SK-N-SH treated with all-trans-retinoic acid at 6 μM for 48 hours (cell line): Measurements from ENCODE around the gene CCDC178.

Experiments used
- ATAC-seq: fragments of 200-7000 bp; cut with Tn5 transposase; 3 replicates; pipeline ENCODE4 v1.9.1; 2020; ENCODE audit warnings: mild to moderate bottlenecking, moderate library complexity
- ARNTL ChIP-seq: fragments of 450-650 bp; formaldehyde crosslinking; IDR thresholded peaks from 2 replicates; pipeline ENCODE4 v1.5.0; 2020; ENCODE audit warnings: low read depth, mild to moderate bottlenecking, moderate library complexity, borderline replicate concordance
- BACH2 ChIP-seq: fragments of 250-450 bp; sonication (Bioruptor Pico); IDR thresholded peaks from 2 replicates; pipeline ENCODE4 v1.9.0; 2021; ENCODE audit warnings: mild to moderate bottlenecking, borderline replicate concordance
- CSDC2 ChIP-seq: fragments of 250-450 bp; sonication (Bioruptor Pico); IDR thresholded peaks from 2 replicates; pipeline ENCODE4 v1.5.0; 2020; ENCODE audit warnings: mild to moderate bottlenecking, moderate library complexity
- CSRNP3 ChIP-seq: fragments of 250-450 bp; sonication (Bioruptor Pico); IDR thresholded peaks from 2 replicates; pipeline ENCODE4 v1.5.1; 2021; ENCODE audit warnings: mild to moderate bottlenecking, moderate library complexity
- ESRRG ChIP-seq: fragments of 250-450 bp; sonication (Bioruptor Pico); IDR thresholded peaks from 2 replicates; pipeline ENCODE4 v1.6.1; 2021; ENCODE audit warnings: mild to moderate bottlenecking
- GLIS3 ChIP-seq: fragments of 250-450 bp; sonication (Bioruptor Pico); IDR thresholded peaks from 2 replicates; pipeline ENCODE4 v1.5.0; 2020; ENCODE audit warnings: mild to moderate bottlenecking, moderate library complexity
- ISL1 ChIP-seq: fragments of 250-450 bp; sonication (Bioruptor Pico); IDR thresholded peaks from 2 replicates; pipeline ENCODE4 v2.1.2; 2022; ENCODE audit warnings: mild to moderate bottlenecking, moderate library complexity
- OSR1 ChIP-seq: fragments of 250-450 bp; sonication (Bioruptor Pico); IDR thresholded peaks from 2 replicates; pipeline ENCODE4 v1.8.0; 2022; ENCODE audit warnings: moderate library complexity, mild to moderate bottlenecking, inconsistent platforms
- PATZ1 ChIP-seq: fragments of 250-450 bp; sonication (Bioruptor Pico); IDR thresholded peaks from 2 replicates; pipeline ENCODE4 v1.8.0; 2020; ENCODE audit warnings: mild to moderate bottlenecking, moderate library complexity, borderline replicate concordance
- PPARA ChIP-seq: fragments of 250-450 bp; sonication (Bioruptor Pico); IDR thresholded peaks from 2 replicates; pipeline ENCODE4 v1.5.0; 2020; ENCODE audit warnings: mild to moderate bottlenecking, borderline replicate concordance
- TCF4 ChIP-seq: fragments of 250-450 bp; sonication (Bioruptor Pico); IDR thresholded peaks from 2 replicates; pipeline ENCODE4 v1.8.0; 2021; ENCODE audit warnings: mild to moderate bottlenecking, moderate library complexity, borderline replicate concordance
- TOX ChIP-seq: fragments of 250-450 bp; sonication (Bioruptor Pico); IDR thresholded peaks from 2 replicates; pipeline ENCODE4 v1.8.0; 2021; ENCODE audit warnings: mild to moderate bottlenecking, moderate library complexity, borderline replicate concordance
- TSHZ2 ChIP-seq: fragments of 250-450 bp; sonication (Bioruptor Pico); IDR thresholded peaks from 2 replicates; pipeline ENCODE4 v1.5.0; 2020; ENCODE audit warnings: mild to moderate bottlenecking, moderate library complexity
- ZC3H10 ChIP-seq: fragments of 250-450 bp; sonication (Bioruptor Pico); IDR thresholded peaks from 2 replicates; pipeline ENCODE4 v1.5.1; 2021; ENCODE audit warnings: mild to moderate bottlenecking, moderate library complexity
- ZFP30 ChIP-seq: fragments of 450-650 bp; formaldehyde crosslinking; IDR thresholded peaks from 2 replicates; pipeline ENCODE4 v1.5.0; 2022; ENCODE audit warnings: mild to moderate bottlenecking, moderate library complexity
- ZNF565 ChIP-seq: fragments of 450-650 bp; formaldehyde crosslinking; conservative IDR thresholded peaks from 2 replicates; pipeline ENCODE4 v1.5.0; 2020; ENCODE audit warnings: low read depth, mild to moderate bottlenecking, moderate library complexity
- ZNF70 ChIP-seq: fragments of 450-650 bp; formaldehyde crosslinking; IDR thresholded peaks from 2 replicates; pipeline ENCODE4 v1.5.0; 2020; ENCODE audit warnings: mild to moderate bottlenecking, moderate library complexity
- TF ChIP-seq, protein P1 (sequence below): fragments of 250-450 bp; sonication (Bioruptor Pico); IDR thresholded peaks from 2 replicates; pipeline ENCODE4 v1.5.1; 2020; ENCODE audit warnings: low read depth, mild to moderate bottlenecking, moderate library complexity
- TF ChIP-seq, protein P2 (sequence below): fragments of 250-450 bp; sonication (Bioruptor Pico); IDR thresholded peaks from 2 replicates; pipeline ENCODE4 v1.8.0; 2021; ENCODE audit warnings: low read depth, mild to moderate bottlenecking, moderate library complexity, borderline replicate concordance

Gene CCDC178

DNA sequence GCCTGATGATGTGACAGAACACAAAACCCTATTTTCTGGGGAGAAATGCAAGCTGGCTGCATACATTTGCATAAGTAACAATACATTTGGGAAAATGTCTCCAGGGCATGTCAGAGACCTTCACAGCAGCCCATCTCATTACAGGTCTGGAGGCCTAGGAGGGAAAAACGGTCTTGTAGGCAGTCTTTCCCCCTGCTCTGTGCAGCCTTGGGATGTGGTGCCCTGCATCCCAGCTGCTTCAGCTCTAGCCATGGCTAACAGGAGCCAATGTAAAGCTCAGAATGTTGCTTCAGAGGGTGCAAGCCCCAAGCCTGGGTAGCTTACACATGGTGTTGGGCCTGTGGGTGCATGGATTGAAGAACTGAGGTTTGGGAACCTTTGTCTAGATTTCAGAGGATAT lies 133.0 kb downstream of the CCDC178 start:
- no peak for TF ChIP-seq ISL1
- TF ChIP-seq, protein P1, sequence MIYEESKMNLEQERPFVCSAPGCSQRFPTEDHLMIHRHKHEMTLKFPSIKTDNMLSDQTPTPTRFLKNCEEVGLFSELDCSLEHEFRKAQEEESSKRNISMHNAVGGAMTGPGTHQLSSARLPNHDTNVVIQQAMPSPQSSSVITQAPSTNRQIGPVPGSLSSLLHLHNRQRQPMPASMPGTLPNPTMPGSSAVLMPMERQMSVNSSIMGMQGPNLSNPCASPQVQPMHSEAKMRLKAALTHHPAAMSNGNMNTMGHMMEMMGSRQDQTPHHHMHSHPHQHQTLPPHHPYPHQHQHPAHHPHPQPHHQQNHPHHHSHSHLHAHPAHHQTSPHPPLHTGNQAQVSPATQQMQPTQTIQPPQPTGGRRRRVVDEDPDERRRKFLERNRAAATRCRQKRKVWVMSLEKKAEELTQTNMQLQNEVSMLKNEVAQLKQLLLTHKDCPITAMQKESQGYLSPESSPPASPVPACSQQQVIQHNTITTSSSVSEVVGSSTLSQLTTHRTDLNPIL, result no peak
- TF ChIP-seq OSR1, result no peak
- no peak for TF ChIP-seq TSHZ2 (CRISPR knock-in tag)
- TF ChIP-seq CSRNP3 (CRISPR knock-in tag), result no peak
- TF ChIP-seq ARNTL (CRISPR knock-in tag), result no peak
- TF ChIP-seq, protein P2, sequence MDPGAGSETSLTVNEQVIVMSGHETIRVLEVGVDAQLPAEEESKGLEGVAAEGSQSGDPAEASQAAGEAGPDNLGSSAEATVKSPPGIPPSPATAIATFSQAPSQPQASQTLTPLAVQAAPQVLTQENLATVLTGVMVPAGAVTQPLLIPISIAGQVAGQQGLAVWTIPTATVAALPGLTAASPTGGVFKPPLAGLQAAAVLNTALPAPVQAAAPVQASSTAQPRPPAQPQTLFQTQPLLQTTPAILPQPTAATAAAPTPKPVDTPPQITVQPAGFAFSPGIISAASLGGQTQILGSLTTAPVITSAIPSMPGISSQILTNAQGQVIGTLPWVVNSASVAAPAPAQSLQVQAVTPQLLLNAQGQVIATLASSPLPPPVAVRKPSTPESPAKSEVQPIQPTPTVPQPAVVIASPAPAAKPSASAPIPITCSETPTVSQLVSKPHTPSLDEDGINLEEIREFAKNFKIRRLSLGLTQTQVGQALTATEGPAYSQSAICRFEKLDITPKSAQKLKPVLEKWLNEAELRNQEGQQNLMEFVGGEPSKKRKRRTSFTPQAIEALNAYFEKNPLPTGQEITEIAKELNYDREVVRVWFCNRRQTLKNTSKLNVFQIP (CRISPR knock-in tag), result no peak
- no peak for TF ChIP-seq PPARA (CRISPR knock-in tag)
- TF ChIP-seq TCF4 (CRISPR knock-in tag), result no peak
- TF ChIP-seq BACH2, result no peak
- no peak for TF ChIP-seq PATZ1
- TF ChIP-seq ZC3H10 (CRISPR knock-in tag), result no peak
- no peak for TF ChIP-seq GLIS3 (CRISPR knock-in tag)
- TF ChIP-seq ESRRG, result no peak
- no peak for TF ChIP-seq ZNF565 (CRISPR knock-in tag)
- TF ChIP-seq TOX (CRISPR knock-in tag), result no peak
- TF ChIP-seq ZNF70 (CRISPR knock-in tag), result no peak
- TF ChIP-seq ZFP30 (CRISPR knock-in tag), result no peak
- no peak for TF ChIP-seq CSDC2 (CRISPR knock-in tag)
- ATAC-seq, result no peak

- TF ChIP-seq, protein P1, result no peak
- no peak for TF ChIP-seq ISL1
- ATAC-seq, result no peak
Observed at GRCh38 chr18:33304277-33304676, 136.2 kb downstream of the CCDC178 start.

- ATAC-seq, result no peak
- TF ChIP-seq, protein P2 (CRISPR knock-in tag), result no peak
- no peak for TF ChIP-seq ZC3H10 (CRISPR knock-in tag)
- TF ChIP-seq OSR1, result no peak
- no peak for TF ChIP-seq ZNF70 (CRISPR knock-in tag)
- TF ChIP-seq CSRNP3 (CRISPR knock-in tag), result no peak
- no peak for TF ChIP-seq ZFP30 (CRISPR knock-in tag)
- TF ChIP-seq BACH2, result no peak
- TF ChIP-seq ZNF565 (CRISPR knock-in tag), result no peak
- no peak for TF ChIP-seq TOX (CRISPR knock-in tag)
- no peak for TF ChIP-seq CSDC2 (CRISPR knock-in tag)
- TF ChIP-seq ISL1, result no peak
- no peak for TF ChIP-seq ESRRG
- TF ChIP-seq, protein P1, result no peak
- TF ChIP-seq GLIS3 (CRISPR knock-in tag), result no peak
- TF ChIP-seq ARNTL (CRISPR knock-in tag), result no peak
- no peak for TF ChIP-seq PPARA (CRISPR knock-in tag)
Observed at GRCh38 chr18:33291539-33291938, 149.0 kb downstream of the CCDC178 start.
